Esophagus mucosa (tissue), 1 donor: Measurements from ENCODE around the gene ZBTB7B. TPM values are rescaled to one million over a fixed set of nuclear protein-coding genes. Genes with fewer than 3 reads are reported as not detected.

Source experiments
- ATAC-seq: fragments of 200-7000 bp; cut with Tn5 transposase; one replicate; pipeline ENCODE4 v1.9.1; 2020
- total RNA-seq: library from RNA; stranded (reverse); gene quantifications from one replicate; pipeline ENCODE4 v1.2.4, GENCODE V29; 2023
- donor health status: DM: yes; HTN: yes; CAD: no.

The ZBTB7B gene
- total RNA-seq, 1 donor from 2014 or later = 132 TPM

DNA sequence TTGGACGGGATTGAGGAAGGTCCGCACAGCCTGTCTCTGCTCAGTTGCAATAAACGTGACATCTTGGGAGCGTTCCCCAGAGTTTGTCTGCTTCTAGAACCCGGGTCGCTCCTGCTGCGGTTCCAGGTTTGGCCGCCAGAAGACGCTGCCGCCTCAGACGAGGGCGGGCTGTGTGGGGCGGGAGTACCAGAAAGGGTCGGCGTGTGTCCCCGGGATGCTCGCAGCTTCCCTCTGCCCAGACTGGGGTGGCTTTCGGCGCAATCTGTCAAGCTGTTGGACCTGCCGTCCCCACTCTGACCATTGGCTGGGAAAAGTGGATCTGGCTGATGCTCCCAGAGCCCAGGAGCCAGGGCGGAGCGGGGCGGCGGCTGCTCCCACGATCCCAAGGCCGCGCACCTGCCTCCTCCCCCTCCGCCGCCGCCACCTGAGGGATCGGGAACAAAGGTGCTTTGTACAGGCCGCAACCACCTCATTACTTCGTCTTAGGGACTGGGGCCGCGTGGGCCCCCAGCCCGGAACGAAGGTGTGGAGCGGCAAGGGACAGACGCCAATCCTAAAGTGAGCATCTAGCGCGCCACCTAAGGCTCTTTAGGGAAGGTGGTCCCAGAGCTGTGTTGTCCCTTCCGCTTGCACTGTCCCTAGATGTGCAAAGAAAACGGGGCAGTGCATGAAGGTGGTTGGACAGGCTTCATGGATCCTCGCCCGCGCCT is 60.3 kb downstream of the ZBTB7B start:
- peak; percentile 46 for ATAC-seq

DNA sequence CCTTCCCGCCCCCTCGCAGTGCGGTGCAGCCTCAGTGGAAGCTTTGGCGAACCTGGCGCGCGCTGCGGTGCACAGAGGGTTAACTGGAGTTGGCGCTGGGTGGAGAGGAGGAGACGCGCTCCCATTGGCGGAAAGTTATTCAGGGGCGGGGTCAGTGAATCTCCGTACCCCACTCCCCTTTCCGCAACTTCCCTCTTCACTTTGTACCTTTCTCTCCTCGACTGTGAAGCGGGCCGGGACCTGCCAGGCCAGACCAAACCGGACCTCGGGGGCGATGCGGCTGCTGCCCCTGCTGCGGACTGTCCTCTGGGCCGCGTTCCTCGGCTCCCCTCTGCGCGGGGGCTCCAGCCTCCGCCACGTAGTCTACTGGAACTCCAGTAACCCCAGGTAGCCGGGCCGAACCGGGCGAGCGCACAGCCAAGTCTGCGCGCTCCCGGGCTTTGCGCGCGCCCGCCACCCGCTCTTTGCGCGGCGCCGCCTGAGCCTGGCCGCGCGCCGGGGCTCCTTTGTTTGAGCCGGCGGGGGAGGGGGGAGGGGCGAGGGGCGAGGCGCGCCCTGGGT is 61.0 kb downstream of the ZBTB7B start, which contains the start of gene EFNA4:
EFNA4 (plus strand) TSS at position 191 of the 561 bp plus-strand sequence; CDS start at position 275, 84 bp downstream.
- peak; percentile 83 for ATAC-seq

DNA sequence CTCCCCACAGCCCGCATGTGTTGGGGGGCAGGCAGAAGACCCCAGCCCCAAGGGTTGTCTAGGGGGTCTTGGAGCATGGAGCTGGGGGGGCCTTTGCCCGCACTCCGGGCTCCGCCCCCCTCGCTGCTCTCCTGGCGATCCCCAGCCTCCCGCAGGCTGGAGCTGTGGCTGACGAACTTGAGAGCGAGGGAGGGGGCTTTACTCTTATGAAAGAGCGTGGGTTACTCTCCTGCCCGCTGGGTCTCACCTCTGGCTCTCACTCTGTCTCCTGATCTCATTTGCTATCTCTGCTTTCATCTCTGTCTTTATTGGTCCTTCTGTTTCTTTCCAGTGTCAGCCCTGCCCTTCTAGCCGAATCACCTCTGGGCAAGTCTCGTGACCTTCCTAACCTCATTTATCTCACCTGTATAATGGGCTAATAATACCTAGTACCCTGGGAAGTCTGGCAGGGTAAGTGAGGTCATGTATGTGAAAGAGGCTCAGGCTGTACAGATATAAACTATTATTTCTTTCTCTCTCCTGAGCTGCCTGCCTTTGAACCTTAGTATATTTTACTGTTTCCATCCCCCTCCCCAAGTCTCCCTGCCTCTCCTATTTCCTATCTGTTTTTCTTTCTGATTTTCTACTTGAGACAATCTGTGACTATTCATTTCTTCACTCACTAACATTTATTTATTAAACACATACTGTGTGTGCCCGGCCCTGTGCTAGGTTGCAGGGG is 61.7 kb downstream of the ZBTB7B start:
- ATAC-seq = peak; percentile 1

DNA sequence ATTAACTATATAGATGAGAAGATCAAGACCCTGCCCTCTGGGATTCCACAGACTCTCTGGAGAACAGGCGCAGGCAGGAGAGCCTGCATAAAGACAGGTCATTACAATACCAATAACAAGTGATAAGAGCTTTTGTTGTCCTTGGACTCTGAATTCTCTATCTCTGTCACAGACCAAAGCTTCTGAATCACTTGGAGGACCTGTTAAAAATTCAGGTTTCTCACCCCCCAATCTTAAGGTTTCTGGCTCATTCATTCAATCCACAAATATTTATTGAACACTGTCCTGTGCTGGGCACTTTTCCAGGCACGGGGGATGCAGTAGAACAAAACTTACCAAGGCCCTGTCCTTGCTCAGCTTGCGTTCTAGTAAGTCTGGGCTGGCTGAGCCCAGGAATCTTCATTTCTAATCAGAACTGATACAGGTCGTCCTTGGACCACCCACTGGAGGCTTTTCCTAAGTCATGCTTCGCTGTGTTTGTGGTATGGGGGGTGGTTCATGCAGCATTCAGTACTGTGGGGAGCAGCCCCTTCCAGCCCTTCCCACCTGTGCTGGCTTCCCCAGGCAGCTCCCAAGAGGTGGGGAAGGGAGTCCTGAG is 62.3 kb downstream of the ZBTB7B start:
- no peak for ATAC-seq

DNA sequence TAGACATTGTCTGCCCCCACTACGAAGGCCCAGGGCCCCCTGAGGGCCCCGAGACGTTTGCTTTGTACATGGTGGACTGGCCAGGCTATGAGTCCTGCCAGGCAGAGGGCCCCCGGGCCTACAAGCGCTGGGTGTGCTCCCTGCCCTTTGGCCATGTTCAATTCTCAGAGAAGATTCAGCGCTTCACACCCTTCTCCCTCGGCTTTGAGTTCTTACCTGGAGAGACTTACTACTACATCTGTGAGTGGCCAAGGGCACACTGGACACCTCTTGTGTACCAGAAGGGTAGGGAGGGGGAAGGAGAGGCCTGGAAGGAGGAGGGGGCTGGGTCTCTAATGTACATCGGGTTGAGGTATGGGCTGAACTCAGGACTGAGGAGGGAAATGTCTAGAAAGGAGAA is 64.2 kb downstream of the ZBTB7B start:
- no peak for ATAC-seq

Other genes starting within 250 kb of the ZBTB7B start
- gene KCNN3, start 132.5 kb upstream of the ZBTB7B start, total RNA-seq = 0.28 TPM
- gene PMVK, start 66.1 kb upstream of the ZBTB7B start, total RNA-seq = 55.6 TPM
- gene PBXIP1, start 46.7 kb upstream of the ZBTB7B start, total RNA-seq = 9.2 TPM
- 17.3 TPM for gene PYGO2, start 41.0 kb upstream of the ZBTB7B start, total RNA-seq
- gene SHC1, start 32.1 kb upstream of the ZBTB7B start, total RNA-seq = 68.0 TPM
- 74.5 TPM for gene CKS1B, start 28.1 kb upstream of the ZBTB7B start, total RNA-seq
- 29.6 TPM for gene FLAD1, start 19.5 kb upstream of the ZBTB7B start, total RNA-seq
- not detected for gene LENEP, start 9.2 kb upstream of the ZBTB7B start, total RNA-seq
- 1.3 TPM for gene DCST2, start 31.0 kb downstream of the ZBTB7B start, total RNA-seq
- gene DCST1, start 31.0 kb downstream of the ZBTB7B start, total RNA-seq = 0.32 TPM
- 167 TPM for gene ADAM15, start 48.5 kb downstream of the ZBTB7B start, total RNA-seq
- 12.1 TPM for gene EFNA4, start 60.9 kb downstream of the ZBTB7B start, total RNA-seq
- gene EFNA3, start 76.0 kb downstream of the ZBTB7B start, total RNA-seq = 20.6 TPM
- 40.9 TPM for gene EFNA1, start 125.1 kb downstream of the ZBTB7B start, total RNA-seq
- gene SLC50A1, start 133.1 kb downstream of the ZBTB7B start, total RNA-seq = 42.9 TPM
- 62.4 TPM for gene DPM3, start 137.7 kb downstream of the ZBTB7B start, total RNA-seq
- gene KRTCAP2, start 170.5 kb downstream of the ZBTB7B start, total RNA-seq = 111 TPM
- gene TRIM46, start 171.0 kb downstream of the ZBTB7B start, total RNA-seq = 0.12 TPM
- 14.5 TPM for gene THBS3, start 205.1 kb downstream of the ZBTB7B start, total RNA-seq
- 36.5 TPM for gene MTX1, start 205.9 kb downstream of the ZBTB7B start, total RNA-seq